ENCODE data around the gene SLC39A11.
"Not testable (repeated sequence)": the region's sequence is repeated elsewhere in the genome, so short reads cannot be mapped to it uniquely, and the experiment has no call there.

The SLC39A11 gene

DNA sequence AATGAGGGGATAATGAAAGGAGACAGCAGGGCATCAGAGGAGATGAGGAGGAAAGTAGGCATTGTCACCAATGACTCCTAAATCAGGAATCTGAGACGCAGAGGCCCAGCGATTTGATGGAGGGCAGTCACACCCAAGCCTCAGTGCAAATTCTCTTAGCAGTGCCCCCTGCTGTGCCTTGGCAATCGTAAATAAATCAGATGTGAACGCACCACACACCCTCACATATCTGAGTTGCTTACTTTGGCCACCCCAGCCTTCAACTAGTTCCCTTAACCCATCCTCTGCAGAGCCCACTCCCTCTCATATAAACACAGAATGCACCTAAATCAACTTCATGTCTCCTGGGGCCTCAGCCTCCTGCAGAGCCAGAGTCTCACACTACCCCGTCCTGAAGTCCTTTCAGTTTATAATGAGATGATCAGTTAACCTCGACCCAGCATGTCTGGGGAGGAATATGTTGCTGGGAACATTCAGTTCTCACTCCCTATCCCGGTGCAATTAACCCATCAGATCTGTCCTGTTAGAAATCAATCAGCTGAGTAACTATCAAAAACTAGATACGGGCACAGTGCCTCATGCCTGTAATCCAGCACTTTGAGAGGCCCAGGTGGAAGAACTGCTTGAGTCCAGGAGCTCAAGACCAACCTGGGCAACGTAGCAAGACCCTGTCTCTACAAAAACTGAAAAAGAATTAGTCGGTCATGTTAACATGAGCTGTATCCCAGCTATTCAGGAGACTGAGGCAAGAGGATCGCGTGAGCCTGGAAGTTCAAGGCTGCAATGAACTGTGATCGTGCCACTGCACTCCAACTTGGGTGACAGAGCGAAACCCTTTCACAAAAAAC lies 78.4 kb downstream of the SLC39A11 start:
- DNase-seq (ENCODE audit: low read depth in 3 of 3, low spot score in 1 of 3), result no peak

DNA sequence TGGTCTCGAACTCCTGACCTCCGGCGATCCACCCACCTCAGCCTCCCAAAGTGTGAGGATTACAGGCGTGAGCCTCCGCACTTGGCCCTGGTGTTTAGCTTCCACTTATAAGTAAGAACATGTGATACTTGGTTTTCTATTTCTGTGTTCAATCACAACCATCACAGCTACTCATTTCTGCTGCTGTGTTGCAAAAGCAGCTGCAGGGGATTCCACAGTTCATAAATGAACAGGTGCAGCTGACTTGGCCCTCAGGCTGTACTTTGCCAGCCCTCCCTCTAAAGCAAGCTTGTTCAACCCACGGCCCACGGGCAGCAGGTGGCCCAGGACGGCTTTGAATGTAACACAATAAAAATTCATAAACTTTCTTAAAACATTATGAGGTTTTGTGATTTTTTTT lies 79.2 kb downstream of the SLC39A11 start:
- no peak for DNase-seq (ENCODE audit: low read depth in 3 of 3, low spot score in 1 of 3)

DNA sequence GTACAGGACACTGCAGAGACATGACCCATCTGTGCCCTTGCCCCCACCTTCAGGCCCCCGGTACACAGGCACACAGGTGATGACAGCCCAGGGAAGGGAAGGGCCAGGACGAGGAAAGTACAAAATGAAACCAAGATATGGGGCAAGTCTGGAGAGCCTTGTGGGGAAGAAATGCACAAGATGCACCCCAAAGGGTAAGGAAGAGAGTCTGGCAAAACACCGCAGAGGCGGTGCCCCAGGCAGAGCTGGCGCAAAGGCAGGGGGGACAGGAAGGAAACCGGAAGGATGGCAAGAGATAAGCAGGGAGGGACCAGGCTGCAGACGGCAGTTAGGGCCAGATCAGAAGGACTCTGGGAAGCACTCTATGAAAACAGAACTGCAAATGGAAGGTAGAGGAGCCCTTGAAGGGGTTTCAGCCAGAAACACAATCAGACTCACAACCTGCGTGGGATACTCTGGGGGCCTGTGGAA lies 81.4 kb downstream of the SLC39A11 start:
- DNase-seq (ENCODE audit: low read depth in 3 of 3, low spot score in 1 of 3), result no peak

GRCh38 chr17:73010414-73010813 lies 82.1 kb downstream of the SLC39A11 start:
- no peak for DNase-seq (ENCODE audit: low read depth in 3 of 3, low spot score in 1 of 3)

GRCh38 chr17:73007407-73007806 lies 85.1 kb downstream of the SLC39A11 start:
- no peak for DNase-seq (ENCODE audit: low read depth in 3 of 3, low spot score in 1 of 3)

GRCh38 chr17:73005360-73005759 lies 87.1 kb downstream of the SLC39A11 start:
- DNase-seq (ENCODE audit: low read depth in 3 of 3, low spot score in 1 of 3), result no peak

- no peak for DNase-seq (ENCODE audit: low read depth in 3 of 3, low spot score in 1 of 3)
Observed at GRCh38 chr17:73003487-73003886, 89.0 kb downstream of the SLC39A11 start.

DNA sequence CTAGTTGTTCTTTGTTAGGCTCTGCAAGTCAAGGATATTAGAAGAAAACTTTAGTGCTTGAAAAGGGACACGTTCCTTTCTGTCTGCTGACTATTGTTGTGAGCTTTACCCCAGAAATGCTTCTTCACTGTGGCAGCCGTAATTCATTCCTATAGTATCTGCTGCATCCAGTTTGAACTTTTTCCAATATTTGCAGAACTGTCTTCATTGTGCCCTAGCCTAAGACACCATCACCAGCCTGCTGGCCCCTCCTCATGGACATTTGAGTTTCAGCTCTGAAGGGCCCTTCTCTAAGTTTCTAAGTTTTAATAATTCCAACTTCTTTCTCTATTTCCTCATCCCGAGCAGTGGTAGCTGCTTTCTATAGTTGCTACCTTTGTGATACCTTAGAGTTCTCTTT lies 91.7 kb downstream of the SLC39A11 start:
- no peak for DNase-seq (ENCODE audit: low read depth in 3 of 3, low spot score in 1 of 3)

GRCh38 chr17:72999474-72999873 lies 93.0 kb downstream of the SLC39A11 start:
- DNase-seq (ENCODE audit: low read depth in 3 of 3, low spot score in 1 of 3), result not testable (repeated sequence)

DNA sequence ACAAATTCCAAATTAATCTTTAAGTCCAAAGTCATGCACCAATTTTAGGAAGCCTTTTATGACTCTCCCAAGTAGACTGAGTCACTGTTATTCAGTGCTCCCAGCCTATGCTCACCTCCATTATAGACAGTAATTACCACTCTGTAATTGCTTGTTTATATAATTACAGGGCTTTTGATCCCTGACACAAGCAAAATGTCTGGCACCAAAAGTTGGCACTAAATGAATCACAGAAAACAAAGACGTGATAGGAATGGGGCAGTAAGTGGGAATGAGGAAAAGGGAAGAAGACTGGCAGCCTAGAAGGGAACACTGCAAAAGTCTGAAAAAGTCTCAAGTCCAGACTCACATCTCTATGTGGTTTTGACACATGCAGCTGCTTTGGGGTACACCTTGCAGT lies 94.1 kb downstream of the SLC39A11 start:
- DNase-seq (ENCODE audit: low read depth in 3 of 3, low spot score in 1 of 3), result no peak

GRCh38 chr17:72997559-72997958 lies 94.9 kb downstream of the SLC39A11 start:
- no peak for DNase-seq (ENCODE audit: low read depth in 3 of 3, low spot score in 1 of 3)

- no peak for DNase-seq (ENCODE audit: low read depth in 3 of 3, low spot score in 1 of 3)
Observed at GRCh38 chr17:72996791-72997190, 95.7 kb downstream of the SLC39A11 start.

- no peak for DNase-seq (ENCODE audit: low read depth in 3 of 3, low spot score in 1 of 3)
Observed at GRCh38 chr17:72995008-72995656, 97.4 kb downstream of the SLC39A11 start.

- not testable (repeated sequence) for DNase-seq (ENCODE audit: low read depth in 3 of 3, low spot score in 1 of 3)
Observed at GRCh38 chr17:72992783-72993467, 99.6 kb downstream of the SLC39A11 start.

GRCh38 chr17:72991651-72992050 lies 100.8 kb downstream of the SLC39A11 start:
- DNase-seq (ENCODE audit: low read depth in 3 of 3, low spot score in 1 of 3), result no peak

GRCh38 chr17:72989074-72989610 lies 103.3 kb downstream of the SLC39A11 start:
- no peak for DNase-seq (ENCODE audit: low read depth in 3 of 3, low spot score in 1 of 3)

- DNase-seq (ENCODE audit: low read depth in 3 of 3, low spot score in 1 of 3), result no peak
Observed at GRCh38 chr17:72988451-72988850, 104.0 kb downstream of the SLC39A11 start.

- DNase-seq (ENCODE audit: low read depth in 3 of 3, low spot score in 1 of 3), result no peak
Observed at GRCh38 chr17:72987166-72987565, 105.3 kb downstream of the SLC39A11 start.

GRCh38 chr17:72985882-72986720 lies 106.4 kb downstream of the SLC39A11 start:
- peak in 2 of 3 donors; percentile 7 to 21 for DNase-seq (ENCODE audit: low read depth in 3 of 3, low spot score in 1 of 3)

GRCh38 chr17:72984926-72985325 lies 107.6 kb downstream of the SLC39A11 start:
- DNase-seq (ENCODE audit: low read depth in 3 of 3, low spot score in 1 of 3), result no peak

Data from stimulated activated CD4-positive, alpha-beta T cell treated with anti-CD3 and anti-CD28 coated beads, TNF-alpha, amount 100 ng/mL, for 1 hour (primary cell).